Fibroblast of skin of right biceps (primary cell): ENCODE data around the gene PMVK.
A peak's percentile ranks its signal among the peaks of the same experiment; 100 is the strongest.

Experiments
- DNase-seq: peaks from one replicate; pipeline ENCODE4 v3.0.0-alpha.2; 2013

PMVK gene

DNA sequence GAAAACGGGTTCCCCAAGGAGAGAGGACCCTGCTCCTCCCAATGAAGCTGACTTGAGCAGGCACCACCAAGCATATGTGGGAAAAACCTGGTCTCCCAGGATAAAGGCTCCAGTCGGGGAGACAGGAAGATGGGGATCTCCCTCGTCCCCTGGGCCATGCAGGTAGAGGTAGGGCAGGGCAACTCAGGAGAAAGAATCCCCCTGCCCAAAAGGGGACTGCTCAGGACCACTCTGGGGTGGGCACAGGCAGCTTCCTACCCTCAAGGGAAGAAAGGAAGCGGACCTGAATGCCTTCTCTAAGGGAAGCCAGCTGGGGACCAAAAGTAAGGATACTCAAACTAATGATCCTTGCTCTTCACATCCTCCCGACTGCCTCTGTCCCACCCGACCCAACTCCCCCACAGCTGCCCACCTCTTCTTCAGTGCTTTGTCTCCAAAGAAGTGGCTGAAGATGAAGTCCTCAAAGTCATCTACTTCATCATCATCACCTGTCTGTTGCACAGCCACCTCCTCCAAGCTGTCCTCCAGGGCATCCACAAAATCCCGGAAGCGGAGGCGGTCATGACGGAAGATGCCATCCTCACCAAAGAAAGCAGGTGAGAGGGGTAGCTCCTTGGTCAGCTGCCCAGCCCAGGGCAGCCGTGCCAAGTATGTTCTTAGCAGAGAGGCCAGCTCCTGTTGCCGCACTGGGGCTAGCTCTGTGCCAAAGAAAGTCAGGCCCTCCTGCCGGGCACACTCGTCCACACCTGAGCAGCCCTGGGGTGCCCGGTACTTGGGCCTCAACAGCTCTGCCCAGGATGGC is 8.8 kb upstream of the PMVK start:
- DNase-seq: no peak

DNA sequence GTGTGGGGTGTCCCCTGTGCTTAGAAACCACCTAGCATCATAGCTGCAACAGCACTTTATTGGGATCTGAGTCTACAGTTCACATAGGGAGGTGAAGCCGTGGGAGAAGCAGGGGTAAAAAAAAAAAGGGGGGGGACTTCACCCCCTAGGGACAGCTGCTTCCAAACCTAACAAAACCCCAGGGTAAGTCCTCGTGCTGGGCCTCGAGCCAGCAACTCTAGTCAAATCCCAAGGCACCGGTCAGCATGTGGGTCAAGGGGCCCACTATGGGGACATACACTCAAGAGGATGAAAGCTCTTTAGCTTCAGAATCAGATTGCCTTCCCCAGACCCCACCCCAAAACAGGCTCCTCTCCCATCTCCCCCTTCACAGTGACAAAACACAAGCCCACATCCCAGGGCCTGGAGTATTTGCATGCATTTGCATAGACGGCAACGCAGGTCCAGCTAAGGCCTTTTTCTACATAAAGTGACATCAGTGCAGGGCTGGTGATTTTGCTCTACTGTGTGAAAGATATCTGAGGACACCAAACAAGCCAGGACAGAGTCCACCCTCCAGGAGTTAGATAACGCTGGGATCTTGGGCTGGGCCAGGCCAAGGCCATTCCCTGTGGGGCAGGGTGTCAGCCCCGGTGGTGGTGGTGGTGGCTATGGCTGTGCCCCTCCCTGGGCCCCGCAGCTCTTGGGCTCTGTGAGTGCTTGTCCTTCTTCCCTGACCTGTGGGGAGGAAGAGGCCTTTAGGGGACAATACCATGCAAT is 8.1 kb upstream of the PMVK start:
- DNase-seq: no peak

DNA sequence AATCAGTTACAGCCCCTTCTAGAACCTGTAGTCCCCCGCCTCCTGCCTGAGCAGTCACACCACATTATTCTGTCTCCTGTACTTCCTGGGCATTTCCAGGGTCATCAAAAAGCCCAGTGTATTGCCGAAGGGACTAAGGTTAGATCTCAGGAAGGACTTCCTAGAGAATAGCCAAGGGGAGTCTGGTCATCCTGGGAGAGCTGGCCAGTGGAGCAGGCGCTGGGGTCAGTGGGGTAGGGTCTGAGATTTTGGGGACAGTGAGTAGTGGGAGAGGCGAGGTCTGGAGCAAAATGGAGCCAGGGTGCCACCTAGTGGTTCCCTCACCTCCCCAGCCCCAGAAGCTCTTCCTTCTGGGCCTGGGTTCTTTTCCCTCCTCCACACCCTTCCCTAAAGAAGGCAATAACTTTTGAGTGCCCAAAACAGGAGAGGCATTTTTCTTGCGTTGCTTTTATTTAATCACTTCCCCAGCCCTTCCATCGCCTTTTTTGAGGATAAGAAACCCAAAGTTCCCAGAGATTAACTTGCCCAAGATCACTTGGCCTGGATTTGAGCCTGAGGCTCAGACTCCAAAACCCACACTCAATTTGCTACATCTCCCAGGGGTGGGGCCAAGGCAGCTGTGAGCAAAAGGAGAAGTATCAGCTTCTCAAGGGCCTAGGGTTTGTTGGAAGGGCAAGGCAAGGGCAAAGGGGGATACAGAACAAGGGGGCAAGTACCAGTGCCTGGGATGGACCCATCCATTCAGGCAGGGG is 7.3 kb upstream of the PMVK start:
- DNase-seq: peak; percentile 24

DNA sequence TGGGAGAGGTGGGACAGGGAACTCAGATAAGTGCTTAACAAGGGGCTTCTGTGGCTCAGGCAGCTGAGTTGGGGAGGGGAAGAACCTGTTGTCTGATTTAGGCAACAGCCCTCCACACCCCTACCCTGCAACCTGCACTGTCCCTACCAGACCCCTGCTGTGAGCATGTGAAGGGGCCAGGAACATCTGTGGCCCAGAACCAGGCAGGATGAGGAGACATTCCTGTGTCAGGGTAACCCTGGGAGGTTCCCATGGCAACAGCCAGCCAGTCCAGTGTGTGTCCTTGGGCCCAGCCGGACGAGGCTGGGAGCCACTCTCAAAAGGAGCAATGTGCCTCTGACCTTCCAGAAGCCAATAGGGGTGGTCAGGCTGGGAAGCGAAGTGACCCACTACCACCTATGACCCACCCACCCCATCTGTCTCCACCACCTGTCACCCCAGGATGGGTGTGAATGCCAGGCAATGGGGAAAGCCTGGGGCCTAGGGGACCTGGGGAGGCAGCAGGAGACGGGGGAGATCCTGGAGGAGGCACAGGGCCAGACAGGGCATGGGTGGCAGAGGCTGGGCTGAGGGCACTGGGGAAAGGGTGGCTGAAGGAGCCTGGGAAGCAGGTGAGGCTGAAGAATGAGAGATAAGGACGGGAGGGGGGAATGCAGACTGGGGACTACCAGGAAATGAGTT is 5.0 kb upstream of the PMVK start:
- DNase-seq: no peak

DNA sequence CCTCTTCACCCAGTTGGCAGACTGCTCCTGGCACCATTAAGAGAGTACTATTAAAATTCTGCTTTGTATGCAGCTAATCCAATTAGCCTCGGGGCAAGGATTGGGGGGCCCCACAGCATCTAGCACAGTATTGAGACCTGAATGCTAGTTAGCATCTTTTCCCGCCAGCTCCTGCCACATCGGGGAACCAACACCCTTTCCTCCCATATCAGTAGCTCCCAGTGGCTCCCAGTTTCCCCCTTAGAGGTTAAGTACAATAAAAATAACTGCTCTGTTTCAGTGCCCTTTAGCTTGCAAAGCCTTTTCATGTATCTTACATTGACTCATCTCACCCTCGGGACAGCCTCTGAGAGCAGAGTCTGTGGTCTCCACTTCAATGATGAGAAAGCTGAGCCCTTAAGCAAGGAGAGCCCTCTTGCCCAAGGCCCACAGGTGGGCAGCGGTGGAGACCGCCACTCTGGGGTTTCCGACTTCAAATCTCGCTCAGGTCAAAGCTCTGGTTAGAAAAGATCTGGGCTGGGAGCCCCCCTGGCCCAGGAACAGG is 4.2 kb upstream of the PMVK start:
- no peak for DNase-seq

DNA sequence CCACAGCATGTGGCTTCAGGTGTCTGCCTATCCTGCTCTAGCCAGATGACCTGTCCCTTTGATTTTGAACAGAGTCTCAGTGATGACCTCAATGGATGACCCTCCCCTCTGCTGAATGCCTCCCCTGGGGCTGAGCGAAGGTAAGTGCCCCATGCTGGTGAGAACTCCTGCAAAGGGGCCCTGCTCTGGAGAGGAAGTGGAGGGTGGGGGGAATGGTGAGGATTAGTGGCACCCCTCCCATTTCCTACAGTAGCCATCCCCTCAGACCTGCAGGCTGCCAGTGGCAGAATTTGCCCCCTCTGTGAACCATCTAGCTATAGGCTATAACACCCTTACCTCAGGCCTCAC is 3.7 kb upstream of the PMVK start:
- no peak for DNase-seq

DNA sequence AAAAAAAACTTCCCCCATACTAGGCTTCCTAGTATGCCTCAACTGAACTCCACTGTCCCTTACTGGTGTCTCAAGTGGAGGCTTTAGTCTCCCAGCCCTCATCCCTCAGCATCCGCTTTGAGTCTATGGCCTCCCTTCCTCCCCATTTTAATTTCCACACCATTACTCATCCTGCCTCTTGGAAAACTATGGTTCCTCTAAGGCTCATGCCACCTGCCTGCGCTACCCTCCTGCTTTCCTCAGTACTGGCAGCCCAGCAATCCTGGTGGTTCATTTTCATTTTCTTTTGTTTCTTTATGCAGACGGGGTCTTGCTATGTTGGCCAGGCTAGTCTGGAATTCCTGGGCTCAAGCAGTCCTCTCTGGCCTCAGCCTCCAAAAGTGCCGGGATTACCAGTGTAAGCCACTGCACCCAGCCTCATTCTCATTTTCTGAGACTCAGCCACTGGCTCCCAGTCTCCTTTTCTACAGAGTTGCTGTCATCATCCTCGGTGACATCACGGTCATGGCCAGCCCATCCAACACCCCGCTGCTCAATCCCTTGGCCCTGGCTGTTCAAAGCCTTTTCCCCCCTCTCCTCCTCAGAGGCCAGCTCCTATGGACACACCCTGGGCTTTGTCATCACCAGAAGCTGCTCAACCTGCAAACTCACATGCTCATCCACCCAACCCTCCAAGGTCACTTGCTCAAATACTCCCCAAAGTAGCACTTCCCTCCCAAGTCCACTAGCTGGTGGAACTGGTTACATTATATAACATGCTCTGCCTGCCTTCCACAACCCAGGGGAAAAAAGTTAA is 2.3 kb upstream of the PMVK start:
- no peak for DNase-seq

DNA sequence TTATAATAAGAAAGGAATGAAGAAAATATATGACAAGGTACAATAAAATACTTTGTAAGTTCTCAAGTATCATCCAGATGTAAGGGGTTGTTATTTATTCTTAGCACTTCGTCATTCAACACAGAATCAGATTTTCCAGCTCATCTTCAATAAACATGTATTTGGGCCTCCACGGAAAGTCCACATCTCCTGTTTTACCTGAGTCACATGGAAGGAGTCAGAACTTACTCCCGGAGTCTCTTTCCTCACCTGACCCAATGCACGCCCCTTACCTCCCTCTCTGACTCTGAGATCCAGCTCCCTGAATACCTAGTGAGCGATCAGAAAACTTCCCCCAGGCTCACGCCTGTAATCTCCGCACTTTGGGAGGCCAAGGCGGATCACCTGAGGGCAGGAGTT is 1.5 kb upstream of the PMVK start:
- no peak for DNase-seq

DNA sequence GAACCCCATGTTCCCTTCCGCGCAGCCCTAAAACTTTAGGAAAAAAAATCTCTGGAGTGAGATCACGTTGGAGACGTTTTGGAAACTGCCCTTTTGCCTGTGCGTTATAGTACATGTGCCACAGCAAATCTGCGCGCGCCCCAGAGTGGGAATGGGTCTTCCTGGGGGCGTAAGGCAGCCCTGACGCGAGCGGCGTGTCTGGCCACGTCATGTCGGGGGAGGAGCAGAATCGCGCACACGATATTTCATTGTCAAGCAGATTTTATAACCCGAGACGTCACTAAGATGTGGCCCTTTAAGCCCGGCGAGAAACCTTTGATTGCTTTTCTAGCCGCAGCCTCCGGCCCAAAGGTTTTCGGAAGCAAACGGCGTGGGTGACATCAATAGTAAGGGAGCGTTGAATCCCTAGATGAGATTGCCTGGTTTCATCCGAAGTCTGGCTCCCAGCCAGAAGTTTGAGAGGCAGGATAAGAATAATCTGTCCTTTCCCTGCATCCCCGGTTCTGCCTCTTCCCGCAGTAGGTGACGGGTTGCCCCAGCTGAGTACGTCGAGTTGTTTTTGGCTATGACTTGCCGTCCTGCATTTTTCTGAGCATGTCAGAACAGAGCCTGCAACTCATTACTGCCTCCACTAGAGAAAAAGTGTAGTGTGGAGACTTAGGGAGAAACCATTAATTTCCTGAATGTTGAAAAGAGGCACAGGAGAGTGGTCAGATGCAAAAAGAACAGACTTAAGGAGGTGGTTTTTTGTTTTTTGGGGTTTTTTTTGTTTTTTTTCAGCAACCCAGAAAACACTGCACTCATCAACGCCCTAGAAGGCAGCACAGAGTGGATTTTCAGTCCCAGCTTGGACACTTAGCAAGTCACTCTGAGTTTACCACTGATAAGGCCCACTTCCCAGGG is 817 bp upstream of the PMVK start:
- DNase-seq: peak; percentile 94

DNA sequence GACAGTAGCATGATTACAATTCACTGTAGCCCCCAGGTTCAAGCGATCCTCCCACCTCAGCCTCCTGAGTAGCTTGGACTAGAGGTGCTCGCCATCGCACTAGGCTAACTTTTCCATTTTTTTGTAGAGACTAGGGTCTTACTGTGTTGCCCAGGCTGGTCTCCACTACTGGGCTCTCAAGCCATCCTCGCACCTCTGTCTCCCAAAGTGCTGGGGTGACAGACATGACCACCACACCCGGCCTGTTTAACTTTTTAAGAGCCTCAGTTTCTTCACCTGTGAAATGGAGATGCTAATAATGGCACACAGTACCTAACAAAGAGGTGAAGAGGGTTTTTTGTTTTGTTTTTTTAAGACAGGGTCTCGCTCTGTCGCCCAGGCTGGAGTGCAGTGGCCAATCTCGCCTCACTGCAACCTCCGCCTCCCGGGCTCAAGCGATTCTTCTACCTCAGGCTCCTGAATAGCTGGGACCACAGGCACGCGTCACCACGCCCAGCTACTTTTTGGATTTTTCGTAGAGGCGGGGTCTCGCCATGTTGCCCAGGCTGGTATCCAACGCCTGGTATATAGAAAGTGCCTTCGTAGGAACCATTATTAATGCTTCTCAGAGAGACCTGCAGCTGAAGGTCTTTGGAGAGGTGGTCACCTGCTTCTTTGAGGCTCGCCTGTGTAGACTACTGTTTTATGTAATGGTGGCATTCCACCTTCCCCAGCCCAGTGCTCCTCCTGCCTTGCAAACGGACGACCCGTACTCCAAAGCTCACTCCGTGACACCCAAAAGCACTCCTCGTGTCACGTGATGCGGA is 567 bp downstream of the PMVK start:
- DNase-seq: no peak

DNA sequence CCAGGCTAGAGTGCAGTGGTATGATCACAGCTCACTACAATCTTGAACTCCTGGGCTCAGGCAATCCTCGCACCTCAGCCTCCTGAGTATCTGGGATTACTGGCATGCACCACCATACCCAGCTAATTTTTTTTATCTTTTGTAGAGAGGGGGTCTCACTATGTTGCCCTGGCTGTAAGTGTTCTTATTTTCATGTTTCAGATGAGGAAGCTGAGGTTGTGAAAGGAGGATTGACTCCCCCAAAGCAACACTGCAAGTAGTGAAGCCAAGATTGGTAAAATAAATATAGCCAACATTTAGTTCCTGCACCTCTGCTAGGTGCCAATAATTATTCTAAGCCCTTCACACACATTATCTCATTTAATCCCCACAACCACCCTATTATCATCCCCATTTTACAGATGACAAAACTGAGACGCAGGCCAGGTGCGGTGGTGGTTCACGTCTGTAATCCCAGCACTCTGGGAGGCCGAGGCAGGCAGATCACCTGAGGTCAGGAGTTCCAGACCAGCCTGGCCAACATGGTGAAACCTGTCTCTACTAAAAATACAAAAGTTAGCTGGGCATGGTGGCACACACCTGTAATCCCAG is 2.1 kb downstream of the PMVK start:
- no peak for DNase-seq

DNA sequence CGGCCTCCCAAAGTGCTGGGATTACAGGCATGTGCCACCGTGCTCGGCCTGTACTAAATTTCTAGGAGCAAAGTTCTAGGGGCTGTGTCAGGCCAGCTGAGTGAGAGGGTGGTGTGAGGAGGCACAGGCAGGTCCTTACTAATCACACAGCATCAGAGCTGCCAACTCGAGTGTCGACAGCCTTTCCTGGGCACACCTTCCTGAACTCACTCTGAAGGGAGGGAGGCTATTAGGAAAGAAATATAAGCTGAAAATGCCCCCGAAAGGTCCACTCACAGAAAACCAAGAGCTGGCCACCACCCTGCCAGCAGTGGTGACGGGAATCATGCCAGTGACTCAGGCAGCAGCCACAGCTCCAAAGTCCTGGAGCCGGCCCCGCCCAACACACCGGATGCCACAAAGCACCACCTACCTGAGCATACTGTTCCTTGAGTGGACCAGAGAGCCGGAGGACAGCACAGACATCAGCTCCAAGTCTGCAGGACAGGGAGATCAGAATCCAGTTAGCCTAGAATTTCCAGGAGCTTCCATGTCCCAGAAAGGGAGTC is 4.5 kb downstream of the PMVK start:
- DNase-seq: no peak

DNA sequence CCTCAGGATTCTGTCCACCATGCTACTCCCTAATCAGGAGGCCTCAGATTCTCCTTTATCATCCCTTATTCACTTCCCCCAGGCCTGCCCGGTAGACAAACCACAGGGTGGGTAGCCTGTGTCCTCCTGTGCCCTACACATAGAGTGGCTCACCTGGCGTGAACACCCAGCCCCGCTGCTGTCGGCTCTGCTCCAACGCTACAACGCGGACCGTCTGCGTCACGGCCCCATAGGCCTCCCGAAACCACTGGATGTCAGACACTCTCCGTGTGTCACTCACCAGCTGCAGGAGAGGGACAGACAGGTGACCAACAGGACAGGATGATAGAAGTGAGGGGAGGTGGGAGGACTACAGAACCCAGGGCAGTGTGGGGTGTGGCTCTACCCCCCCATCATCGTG is 10.3 kb downstream of the PMVK start:
- DNase-seq: no peak

DNA sequence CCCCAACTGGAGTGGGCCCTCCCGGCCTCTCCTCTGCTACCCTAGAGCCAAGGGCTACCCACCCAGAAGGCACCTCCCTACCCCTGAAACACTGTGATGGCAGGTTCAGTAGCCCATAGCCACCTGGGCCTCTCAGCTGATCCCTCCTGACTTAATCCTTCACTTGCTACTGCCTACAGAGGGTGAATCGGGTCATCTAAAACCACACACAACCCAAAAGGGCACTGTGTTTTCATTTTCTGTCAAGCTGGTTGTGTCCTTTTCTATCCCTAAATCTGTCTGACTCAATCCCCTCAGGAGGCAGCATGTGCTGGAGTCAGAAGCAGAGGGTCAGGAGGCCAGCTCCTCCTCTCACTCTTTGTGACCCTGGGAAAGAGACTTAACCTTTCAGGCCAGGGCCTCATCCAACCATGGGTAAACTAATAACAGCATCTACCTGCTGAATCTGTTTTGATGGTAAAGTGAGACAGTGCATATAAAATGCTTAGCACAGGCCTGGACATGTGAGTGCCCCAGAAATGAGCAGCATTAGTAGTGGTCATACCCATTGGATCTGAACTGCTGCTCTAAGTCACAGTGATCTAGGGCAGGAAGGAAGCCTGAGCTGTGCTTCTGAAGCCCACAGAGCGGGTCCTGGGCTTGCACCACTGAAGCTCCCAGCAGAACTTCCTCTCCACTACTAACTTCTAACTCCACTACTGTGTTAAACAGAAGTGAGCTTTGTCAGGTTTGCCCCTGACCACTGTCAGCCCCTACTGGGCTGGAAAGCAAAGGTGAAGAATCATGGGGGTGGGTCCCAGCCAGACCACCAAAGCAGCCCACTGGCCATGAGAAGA is 11.0 kb downstream of the PMVK start:
- no peak for DNase-seq

DNA sequence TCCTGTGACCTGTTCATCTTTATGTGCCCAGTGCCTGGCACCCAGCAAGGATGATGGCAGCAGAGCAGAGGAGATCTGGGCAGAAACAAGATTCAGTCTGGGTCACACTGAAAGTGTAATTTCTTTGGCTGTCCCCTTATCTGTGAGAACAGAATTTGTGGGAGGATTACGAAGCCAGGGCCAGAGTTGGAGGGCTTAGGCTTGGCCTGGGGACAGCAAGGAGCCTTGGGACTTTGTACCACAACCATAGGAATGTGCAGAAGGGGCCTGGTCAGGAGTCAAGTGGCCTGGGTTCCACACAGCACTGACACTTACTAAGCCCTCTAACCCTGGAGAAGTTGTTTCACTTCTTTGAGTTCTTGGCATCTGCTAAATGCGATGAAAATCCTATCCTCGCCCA is 12.8 kb downstream of the PMVK start:
- no peak for DNase-seq

DNA sequence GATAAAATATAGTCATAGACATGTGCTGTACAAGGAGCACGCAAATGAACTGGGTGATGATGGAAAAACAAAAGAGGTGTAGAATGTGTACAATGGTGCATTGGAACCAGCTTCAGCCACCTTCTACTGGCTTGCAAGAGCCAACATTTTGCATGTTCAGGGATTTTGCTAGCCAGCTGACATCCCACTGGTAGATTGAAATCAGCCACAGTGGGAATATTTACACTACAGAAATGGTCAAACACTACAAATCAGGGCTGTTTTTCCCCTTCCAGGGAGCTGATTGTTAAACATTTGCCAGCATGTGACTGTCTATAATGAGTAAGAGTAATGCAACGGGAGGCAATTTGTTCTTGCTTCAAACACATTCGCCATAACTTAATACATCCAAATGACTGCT is 23.2 kb downstream of the PMVK start:
- DNase-seq: no peak

DNA sequence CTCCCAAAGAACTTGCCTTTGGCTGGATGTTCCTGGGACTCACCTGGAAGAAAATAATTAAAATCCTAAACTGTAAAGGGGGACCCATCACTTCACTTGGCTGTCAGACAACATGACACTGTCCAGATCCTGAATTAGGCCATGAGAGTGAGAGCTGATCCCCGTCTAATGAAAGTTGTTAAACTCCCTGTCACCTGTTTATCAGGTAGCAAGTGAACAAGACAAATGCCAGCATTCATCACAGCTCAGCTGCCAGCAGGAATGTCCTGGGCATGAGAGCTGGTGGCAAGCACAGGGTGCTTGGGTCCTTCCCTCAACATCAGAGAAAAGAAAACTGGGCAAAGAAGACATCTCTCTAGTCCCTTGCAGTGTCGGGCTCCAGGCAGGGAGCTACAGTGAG is 23.8 kb downstream of the PMVK start:
- DNase-seq: no peak
